Hematopoietic multipotent progenitor cell (in vitro differentiated cells): ENCODE data around the gene GRK4. TPM values are rescaled to one million over a fixed set of nuclear protein-coding genes. Genes with fewer than 3 reads are reported as not detected.
"Not testable (repeated sequence)": the region's sequence is repeated elsewhere in the genome, so short reads cannot be mapped to it uniquely, and the experiment has no call there.

Source experiments
- DNase-seq, 3 donors: peaks; one replicate each; pipeline ENCODE4 v3.0.0-alpha.2; 2011 to 2015; ENCODE audit warnings: low read depth in 2 of 3, low spot score in 2 of 3
- total RNA-seq: library from RNA; depleted of rRNA; stranded (reverse); fragments of >200 nt; gene quantifications from one replicate; pipeline ENCODE4 v1.2.3, GENCODE V29; 2012

The GRK4 gene
- total RNA-seq, 1 donor = 9.4 TPM

- DNase-seq = no peak
Observed at GRCh38 chr4:2930135-2930757, 33.1 kb upstream of the GRK4 start.

GRCh38 chr4:2930758-2931511, 32.4 kb upstream of the GRK4 start:
- DNase-seq = no peak

GRCh38 chr4:2931512-2932301, 31.7 kb upstream of the GRK4 start:
- DNase-seq = peak in 2 of 3 donors; percentile 72 to 81

GRCh38 chr4:2932321-2932950, 30.9 kb upstream of the GRK4 start:
- no peak for DNase-seq

GRCh38 chr4:2932951-2933565, 30.3 kb upstream of the GRK4 start:
- DNase-seq = no peak

- DNase-seq = no peak
Observed at GRCh38 chr4:2933566-2934076, 29.8 kb upstream of the GRK4 start.

GRCh38 chr4:2934077-2934812, 29.1 kb upstream of the GRK4 start:
- DNase-seq = peak in 2 of 3 donors; percentile 33 to 34

GRCh38 chr4:2934813-2935761, 28.3 kb upstream of the GRK4 start:
- peak; percentile 92 to 94 (median 93) for DNase-seq

GRCh38 chr4:2935762-2936743, 27.3 kb upstream of the GRK4 start:
- DNase-seq = no peak

GRCh38 chr4:2936773-2937145, 26.6 kb upstream of the GRK4 start:
- no peak for DNase-seq

GRCh38 chr4:2937146-2937857, 26.1 kb upstream of the GRK4 start:
- no peak for DNase-seq

GRCh38 chr4:2937986-2938385, 25.4 kb upstream of the GRK4 start:
- no peak for DNase-seq

GRCh38 chr4:2938411-2938810, 25.0 kb upstream of the GRK4 start:
- DNase-seq = not testable (repeated sequence)

- no peak for DNase-seq
Observed at GRCh38 chr4:2938906-2939305, 24.5 kb upstream of the GRK4 start.

GRCh38 chr4:2939383-2940243, 23.8 kb upstream of the GRK4 start:
- DNase-seq = no peak
